GM18499 (cell line): Measurements from ENCODE around the gene PCDHGB4.
"Not testable (repeated sequence)": the region's sequence is repeated elsewhere in the genome, so short reads cannot be mapped to it uniquely, and the experiment has no call there.

ENCODE experiments used
- ATAC-seq: cut with Tn5 transposase; IDR thresholded peaks from one replicate; pipeline ENCODE4 v1.9.1; 2021; ENCODE audit warnings: moderate number of reproducible peaks; ENCODE audit not compliant: insufficient read depth, unreplicated experiment

The PCDHGB4 gene

DNA sequence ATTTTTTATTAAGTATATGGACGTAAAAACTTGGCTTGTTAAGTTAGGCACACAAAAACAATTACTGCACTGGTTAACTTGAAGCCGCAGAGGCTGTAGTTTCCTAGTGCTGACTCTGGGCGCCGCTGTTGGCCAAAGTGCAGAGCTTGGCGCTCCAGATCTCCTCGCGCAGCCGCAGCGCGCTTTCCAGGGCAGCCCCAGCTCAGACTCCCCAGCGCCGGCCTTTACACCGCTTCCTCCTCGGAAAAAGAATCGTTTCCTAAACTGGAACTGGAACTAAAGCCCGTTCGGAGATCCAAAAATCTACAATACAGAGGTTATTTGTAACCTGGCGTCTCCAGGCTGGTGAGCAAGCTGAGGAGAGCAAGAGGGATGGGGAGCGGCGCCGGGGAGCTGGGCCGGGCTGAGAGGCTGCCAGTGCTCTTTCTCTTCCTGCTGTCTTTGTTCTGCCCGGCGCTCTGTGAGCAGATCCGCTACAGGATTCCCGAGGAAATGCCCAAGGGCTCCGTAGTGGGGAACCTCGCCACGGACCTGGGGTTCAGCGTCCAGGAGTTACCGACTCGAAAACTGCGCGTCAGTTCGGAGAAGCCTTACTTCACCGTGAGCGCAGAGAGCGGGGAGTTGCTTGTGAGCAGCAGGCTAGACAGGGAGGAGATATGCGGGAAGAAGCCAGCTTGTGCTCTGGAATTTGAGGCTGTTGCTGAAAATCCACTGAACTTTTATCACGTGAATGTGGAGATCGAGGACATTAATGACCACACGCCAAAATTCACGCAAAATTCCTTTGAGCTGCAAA, 10.5 kb downstream of the PCDHGB4 start, which contains the start of gene PCDHGB5:
TSS of gene PCDHGB5 (plus strand) at position 192 of the 796 bp plus-strand sequence. CDS start at position 373, 181 bp downstream.
- ATAC-seq = peak; percentile 78

DNA sequence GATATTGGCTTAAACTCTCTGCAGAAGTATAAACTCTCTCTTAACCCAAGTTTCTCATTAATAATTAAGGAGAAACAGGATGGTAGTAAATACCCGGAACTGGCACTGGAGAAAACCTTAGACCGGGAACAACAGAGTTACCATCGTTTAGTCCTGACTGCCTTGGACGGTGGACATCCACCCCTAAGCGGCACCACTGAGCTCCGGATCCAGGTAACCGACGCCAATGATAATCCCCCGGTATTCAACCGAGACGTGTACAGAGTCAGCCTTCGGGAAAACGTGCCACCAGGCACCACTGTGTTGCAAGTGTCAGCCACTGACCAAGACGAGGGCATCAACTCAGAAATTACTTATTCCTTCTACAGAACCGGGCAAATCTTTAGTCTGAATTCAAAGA, 11.1 kb downstream of the PCDHGB4 start:
- ATAC-seq = no peak

DNA sequence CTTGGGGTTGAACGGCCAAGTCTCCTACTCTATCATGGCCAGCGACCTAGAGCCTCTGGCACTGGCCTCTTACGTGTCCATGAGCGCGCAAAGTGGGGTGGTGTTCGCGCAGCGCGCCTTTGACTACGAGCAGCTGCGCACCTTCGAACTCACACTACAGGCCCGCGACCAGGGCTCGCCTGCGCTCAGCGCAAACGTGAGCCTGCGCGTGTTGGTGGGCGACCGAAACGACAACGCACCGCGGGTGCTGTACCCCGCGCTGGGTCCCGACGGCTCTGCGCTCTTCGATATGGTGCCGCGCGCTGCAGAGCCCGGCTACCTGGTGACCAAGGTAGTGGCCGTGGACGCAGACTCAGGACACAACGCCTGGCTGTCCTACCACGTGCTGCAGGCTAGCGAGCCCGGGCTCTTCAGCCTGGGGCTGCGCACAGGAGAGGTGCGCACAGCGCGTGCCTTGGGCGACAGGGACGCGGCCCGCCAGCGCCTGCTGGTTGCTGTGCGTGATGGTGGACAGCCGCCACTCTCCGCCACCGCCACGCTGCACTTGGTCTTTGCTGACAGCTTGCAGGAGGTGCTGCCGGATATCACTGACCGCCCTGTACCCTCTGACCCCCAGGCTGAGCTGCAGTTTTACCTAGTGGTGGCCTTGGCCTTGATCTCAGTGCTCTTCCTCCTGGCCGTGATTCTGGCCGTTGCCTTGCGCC, 12.2 kb downstream of the PCDHGB4 start:
- no peak for ATAC-seq

DNA sequence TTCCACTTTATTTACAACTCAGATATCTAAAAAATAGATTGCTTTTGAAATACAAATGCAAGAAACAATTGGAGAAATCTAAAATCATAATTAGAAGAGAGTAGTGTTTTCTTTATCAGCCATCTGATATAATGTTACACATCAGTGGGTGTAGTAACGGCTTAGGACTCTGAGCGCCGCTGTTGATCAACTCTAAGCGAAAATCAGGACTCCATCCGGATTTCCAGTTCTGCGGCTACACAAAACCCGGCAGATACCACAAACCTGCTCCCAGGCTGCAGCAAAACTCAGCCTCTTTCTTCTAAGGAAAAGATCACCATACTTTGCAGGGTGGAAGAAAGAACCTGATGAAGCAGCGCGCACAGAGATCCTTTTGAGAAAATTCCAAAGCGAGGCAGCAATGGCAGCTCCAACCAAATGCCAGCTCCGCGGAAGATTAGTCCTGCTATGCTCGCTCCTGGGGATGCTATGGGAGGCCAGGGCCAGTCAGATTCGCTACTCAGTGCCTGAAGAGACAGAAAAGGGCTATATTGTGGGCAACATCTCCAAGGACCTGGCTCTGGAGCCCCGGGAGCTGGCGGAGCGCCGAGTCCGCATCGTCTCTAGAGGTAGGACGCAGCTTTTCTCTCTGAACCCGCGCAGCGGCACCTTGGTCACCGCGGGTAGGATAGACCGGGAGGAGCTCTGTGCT, 15.2 kb downstream of the PCDHGB4 start, which contains the start of gene PCDHGA9:
TSS of gene PCDHGA9 (plus strand) at position 226 of the 691 bp plus-strand sequence. CDS start at position 401, 175 bp downstream.
- ATAC-seq = no peak

DNA sequence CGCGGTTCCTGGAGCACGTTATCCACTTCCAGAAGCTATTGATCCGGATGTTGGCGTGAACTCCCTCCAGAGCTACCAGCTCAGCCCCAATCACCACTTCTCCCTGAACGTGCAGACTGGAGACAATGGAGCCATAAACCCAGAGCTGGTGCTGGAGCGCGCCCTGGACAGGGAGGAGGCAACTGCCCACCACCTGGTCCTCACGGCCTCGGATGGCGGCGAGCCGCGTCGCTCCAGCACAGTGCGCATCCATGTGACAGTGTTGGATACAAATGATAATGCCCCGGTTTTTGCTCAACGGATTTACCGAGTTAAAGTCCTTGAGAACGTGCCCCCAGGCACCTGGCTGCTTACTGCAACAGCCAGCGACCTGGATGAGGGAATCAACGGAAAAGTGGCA, 15.9 kb downstream of the PCDHGB4 start:
- ATAC-seq = no peak

DNA sequence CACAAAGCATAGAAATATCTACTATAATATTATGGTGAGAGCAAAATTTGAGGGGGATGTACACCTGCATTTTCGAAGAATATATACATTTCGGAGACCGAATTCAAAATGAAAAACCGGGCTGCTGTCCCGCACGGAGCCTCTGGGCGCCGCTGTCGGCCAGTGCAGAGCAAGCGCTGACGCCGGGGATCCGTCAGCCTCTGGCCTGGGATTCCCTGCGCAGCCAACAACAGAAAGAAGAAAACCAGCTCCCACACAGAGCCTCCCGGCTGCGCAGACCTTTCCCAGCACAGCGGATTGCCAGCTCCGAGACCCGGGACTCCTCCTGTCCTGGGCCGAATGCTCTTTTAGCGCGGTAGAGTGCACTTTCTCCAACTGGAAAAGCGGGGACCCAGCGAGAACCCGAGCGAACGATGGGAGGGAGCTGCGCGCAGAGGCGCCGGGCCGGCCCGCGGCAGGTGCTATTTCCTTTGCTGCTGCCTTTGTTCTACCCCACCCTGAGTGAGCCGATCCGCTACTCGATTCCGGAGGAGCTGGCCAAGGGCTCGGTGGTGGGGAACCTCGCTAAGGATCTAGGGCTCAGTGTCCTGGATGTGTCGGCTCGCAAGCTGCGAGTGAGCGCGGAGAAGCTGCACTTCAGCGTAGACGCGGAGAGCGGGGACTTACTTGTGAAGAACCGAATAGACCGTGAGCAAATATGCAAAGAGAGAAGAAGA, 20.4 kb downstream of the PCDHGB4 start, which contains the start of gene PCDHGB6:
TSS of gene PCDHGB6 (plus strand) at position 232 of the 716 bp plus-strand sequence. CDS start at position 414, 182 bp downstream.
- ATAC-seq = not testable (repeated sequence)

DNA sequence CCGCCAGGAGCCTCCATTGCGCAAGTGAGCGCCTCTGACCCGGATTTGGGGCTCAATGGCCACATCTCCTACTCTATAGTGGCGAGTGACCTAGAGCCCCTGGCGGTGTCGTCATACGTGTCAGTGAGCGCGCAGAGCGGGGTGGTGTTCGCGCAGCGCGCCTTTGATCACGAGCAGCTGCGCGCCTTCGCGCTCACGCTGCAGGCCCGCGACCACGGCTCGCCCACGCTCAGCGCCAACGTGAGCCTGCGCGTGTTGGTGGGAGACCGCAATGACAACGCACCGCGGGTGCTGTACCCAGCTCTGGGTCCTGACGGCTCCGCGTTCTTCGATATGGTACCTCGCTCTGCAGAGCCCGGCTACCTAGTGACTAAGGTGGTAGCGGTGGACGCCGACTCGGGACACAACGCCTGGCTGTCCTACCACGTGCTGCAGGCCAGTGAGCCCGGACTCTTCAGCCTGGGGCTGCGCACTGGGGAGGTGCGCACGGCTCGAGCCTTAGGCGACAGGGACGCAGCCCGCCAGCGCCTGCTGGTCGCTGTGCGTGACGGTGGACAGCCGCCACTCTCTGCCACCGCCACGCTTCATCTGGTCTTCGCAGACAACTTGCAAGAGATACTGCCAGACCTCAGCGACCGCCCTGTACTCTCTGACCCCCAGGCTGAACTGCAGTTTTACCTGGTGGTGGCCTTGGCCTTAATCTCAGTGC, 22.3 kb downstream of the PCDHGB4 start:
- no peak for ATAC-seq

DNA sequence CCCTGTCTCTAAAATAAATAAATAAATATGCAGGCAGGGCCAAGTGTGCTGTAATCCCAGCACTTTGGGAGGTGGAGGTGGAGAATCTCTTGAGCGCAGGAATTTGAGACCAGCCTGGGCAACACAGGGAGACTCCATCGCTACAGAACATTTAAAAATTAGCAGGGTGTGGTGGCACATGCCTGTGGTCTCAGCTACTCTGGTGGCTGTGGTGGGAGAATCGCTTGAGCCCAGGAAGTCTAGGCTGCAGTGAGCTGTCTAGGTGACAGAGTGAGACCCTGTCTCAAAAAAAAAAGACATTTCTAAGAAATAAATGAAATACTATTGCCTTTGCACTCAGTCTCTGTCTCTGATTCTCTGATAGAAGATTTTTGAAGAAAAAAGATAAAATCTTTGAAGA, 24.1 kb downstream of the PCDHGB4 start:
- no peak for ATAC-seq

DNA sequence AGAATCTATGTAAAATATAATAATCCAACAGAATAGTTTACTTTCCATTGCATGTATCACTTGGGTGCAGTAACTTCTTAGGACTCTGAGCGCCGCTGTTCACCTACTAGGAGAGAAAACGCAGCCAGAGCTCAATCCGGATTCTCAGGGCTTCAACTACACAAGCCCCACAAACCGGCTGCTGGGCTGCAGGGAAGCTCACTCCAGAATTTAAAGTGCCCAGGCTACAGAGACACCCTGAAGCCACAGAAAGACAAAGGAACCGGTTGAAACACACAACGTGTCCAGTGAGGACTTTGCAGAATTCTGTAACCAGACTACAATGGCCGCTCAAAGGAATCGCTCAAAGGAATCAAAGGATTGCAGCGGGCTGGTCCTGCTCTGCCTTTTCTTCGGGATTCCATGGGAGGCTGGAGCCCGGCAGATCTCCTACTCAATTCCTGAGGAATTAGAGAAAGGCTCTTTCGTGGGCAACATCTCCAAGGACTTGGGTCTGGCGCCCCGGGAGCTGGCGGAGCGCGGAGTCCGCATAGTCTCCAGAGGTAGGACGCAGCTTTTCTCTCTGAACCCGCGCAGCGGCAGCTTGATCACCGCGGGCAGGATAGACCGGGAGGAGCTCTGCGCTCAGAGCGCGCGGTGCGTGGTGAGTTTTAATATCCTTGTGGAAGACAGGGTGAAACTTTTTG, 25.5 kb downstream of the PCDHGB4 start, which contains the start of gene PCDHGA10:
TSS of gene PCDHGA10 (plus strand) at position 134 of the 686 bp plus-strand sequence. CDS start at position 323, 189 bp downstream.
- no peak for ATAC-seq

DNA sequence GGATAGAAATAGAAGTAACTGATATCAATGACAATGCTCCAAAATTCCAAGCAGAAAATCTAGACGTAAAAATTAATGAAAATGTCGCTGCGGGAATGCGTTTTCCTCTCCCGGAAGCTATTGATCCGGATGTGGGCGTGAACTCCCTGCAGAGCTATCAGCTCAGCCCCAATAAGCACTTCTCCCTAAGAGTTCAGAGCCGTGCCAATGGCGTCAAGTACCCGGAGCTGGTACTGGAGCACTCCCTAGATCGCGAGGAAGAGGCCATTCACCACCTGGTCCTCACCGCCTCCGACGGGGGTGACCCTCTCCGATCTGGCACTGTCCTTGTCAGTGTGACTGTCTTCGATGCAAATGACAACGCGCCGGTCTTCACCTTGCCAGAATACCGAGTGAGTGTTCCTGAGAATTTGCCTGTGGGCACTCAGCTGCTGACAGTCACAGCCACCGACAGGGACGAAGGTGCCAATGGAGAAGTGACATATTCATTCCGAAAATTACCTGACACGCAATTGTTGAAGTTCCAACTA, 26.1 kb downstream of the PCDHGB4 start:
- ATAC-seq = no peak

DNA sequence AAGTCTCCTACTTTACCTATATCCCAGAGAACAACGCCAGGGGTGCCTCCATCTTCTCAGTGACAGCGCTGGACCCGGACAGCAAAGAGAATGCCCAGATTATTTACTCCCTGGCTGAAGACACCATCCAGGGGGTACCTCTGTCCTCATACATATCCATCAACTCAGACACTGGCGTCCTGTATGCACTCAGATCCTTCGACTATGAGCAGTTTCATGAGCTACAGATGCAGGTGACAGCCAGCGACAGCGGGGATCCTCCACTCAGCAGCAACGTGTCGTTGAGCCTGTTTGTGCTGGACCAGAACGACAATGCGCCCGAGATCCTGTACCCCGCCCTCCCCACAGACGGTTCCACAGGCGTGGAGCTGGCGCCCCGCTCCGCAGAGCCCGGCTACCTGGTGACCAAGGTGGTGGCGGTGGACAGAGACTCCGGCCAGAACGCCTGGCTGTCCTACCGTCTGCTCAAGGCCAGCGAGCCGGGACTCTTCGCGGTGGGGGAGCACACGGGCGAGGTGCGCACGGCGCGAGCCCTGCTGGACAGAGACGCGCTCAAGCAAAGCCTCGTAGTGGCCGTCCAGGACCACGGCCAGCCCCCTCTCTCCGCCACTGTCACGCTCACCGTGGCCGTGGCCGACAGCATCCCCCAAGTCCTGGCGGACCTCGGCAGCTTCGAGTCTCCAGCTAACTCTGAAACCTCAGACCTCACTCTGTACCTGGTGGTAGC, 27.2 kb downstream of the PCDHGB4 start:
- not testable (repeated sequence) for ATAC-seq

DNA sequence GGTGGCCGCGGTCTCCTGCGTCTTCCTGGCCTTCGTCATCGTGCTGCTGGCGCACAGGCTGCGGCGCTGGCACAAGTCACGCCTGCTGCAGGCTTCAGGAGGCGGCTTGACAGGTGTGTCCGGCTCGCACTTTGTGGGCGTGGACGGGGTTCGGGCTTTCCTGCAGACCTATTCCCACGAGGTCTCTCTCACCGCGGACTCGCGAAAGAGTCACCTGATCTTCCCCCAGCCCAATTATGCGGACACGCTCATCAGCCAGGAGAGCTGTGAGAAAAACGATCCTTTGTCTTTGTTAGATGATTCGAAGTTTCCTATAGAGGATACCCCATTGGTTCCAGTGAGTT, 27.7 kb downstream of the PCDHGB4 start:
- ATAC-seq = not testable (repeated sequence)

DNA sequence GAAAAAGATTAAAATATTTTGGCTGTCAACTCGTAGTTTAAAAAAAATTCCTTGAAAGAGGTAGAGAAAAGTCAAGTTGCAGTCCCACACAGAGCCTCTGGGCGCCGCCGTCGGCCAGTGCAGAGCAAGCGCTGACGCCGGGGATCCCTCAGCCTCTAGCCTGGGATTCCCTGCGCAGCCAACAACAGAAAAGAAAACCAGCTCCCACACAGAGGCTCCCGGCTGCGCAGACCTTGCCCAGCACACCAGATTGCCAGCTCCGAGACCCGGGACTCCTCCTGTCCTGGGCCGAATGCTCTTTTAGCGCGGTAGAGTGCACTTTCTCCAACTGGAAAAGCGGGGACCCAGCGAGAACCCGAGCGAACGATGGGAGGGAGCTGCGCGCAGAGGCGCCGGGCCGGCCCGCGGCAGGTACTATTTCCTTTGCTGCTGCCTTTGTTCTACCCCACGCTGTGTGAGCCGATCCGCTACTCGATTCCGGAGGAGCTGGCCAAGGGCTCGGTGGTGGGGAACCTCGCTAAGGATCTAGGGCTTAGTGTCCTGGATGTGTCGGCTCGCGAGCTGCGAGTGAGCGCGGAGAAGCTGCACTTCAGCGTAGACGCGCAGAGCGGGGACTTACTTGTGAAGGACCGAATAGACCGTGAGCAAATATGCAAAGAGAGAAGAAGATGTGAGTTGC, 30.1 kb downstream of the PCDHGB4 start, which contains the start of gene PCDHGB7:
TSS of gene PCDHGB7 (plus strand) at position 184 of the 679 bp plus-strand sequence. CDS start at position 367, 183 bp downstream.
- ATAC-seq = not testable (repeated sequence)

DNA sequence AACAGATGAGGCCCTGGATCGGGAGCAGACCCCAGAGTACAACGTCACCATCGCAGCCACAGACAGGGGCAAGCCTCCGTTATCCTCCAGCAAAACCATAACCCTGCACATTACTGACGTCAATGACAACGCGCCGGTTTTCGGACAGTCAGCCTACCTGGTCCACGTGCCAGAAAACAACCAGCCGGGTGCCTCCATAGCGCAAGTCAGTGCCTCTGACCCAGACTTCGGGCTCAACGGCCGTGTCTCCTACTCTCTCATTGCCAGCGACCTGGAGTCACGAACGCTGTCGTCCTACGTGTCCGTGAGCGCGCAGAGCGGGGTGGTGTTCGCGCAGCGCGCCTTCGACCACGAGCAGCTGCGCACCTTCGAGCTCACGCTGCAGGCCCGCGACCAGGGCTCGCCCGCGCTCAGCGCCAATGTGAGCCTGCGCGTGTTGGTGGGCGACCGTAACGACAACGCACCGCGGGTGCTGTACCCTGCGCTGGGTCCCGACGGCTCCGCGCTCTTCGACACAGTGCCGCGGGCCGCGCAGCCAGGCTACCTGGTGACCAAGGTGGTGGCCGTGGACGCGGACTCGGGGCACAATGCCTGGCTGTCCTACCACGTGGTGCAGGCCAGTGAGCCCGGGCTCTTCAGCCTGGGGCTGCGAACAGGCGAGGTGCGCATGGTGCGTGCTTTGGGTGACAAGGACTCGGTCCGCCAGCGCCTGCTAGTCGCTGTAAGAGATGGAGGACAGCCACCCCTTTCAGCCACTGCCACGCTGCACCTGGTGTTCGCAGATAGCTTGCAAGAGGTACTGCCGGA, 31.8 kb downstream of the PCDHGB4 start:
- ATAC-seq = no peak

DNA sequence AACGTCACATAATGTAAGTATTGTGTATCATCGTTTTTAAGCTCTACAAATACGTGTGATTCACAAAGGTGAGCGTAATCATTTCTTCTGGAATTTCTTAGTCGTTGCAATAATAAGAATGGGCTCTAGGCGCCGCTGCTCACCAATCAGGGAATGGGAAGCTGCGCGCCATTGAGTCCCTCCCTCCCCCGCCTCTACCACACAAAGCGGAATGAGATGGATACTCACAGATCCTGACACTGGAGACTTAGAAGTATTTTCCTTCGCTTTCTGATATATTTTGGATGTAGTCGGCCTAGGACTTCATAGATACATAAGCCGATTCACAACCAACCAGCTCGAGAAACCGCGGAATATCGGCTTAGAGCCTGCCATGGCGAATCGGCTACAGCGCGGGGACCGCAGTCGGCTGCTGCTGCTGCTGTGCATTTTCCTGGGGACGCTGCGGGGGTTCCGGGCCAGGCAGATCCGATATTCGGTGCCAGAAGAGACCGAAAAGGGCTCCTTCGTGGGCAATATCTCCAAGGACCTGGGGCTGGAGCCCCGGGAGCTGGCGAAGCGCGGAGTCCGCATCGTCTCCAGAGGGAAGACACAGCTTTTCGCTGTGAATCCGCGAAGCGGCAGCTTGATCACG, 33.5 kb downstream of the PCDHGB4 start, which contains the start of gene PCDHGA11:
TSS of gene PCDHGA11 (plus strand) at position 197 of the 634 bp plus-strand sequence. CDS start at position 374, 177 bp downstream.
- ATAC-seq = no peak

DNA sequence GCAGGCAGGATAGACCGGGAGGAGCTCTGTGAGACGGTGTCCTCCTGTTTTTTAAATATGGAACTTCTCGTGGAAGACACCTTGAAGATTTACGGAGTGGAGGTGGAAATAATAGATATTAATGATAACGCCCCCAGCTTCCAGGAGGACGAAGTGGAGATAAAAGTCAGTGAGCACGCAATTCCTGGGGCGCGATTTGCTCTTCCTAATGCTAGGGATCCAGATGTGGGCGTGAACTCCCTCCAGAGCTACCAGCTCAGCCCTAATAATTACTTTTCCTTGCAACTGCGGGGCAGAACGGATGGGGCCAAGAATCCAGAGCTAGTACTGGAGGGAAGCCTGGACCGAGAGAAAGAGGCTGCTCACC, 34.0 kb downstream of the PCDHGB4 start:
- ATAC-seq = no peak
